GM18511 (cell line): Measurements from ENCODE around the gene KCTD1.

ENCODE experiments used
- ATAC-seq: cut with Tn5 transposase; IDR thresholded peaks from one replicate; pipeline ENCODE4 v1.9.1; 2021; ENCODE audit warnings: mild to moderate bottlenecking, moderate library complexity; ENCODE audit not compliant: unreplicated experiment

The KCTD1 gene

DNA sequence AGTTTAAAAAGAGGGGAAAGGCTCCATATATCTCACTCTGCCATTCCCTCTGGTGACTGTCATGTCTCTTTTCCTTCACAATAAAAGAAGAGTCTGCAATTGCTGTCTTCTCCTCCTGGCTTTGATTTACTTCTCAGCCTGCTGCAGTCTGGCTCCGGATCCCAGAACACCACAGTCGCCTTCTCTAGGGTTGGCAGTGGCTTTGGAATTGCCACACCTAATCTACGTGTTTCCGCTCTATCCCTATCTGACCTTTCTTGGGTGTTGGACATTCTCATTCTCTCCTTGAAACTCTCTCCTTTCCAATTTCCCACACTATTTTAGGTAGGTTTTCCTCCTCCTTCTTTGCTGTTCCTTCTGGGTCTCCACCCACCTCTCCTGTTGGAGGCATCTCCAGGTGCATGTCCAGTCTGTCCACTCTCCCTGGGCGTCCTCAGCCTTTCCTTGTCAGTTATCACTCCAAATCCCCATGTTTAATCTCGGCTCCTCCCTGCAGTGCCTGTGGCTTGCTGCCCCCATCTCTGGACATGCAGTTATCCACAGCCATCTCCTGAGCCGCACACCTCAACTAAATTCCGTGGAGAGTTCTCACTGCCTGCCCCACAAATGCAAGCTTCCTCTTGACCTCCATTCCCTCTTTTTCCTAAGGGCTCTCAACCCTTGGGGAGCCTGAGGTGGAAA is 112.8 kb downstream of the KCTD1 start:
- ATAC-seq: no peak

DNA sequence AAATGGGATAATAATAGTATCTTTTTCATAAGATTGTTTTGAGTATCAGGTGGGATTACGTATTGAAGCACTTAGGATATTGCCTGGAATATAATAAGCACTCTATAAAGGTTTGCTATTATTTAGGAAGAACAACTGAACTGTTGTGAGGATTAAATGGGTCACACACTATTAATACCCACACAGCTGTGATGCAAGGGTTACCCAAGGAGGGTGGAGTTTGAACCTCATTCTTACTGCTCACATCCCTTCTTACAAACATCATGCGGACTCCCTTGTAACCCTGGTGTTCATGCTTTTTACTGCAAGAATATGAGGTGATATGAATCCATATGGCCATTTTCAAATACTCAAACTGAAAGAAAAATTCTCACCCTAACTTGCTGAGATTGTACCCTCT is 113.5 kb downstream of the KCTD1 start:
- no peak for ATAC-seq

DNA sequence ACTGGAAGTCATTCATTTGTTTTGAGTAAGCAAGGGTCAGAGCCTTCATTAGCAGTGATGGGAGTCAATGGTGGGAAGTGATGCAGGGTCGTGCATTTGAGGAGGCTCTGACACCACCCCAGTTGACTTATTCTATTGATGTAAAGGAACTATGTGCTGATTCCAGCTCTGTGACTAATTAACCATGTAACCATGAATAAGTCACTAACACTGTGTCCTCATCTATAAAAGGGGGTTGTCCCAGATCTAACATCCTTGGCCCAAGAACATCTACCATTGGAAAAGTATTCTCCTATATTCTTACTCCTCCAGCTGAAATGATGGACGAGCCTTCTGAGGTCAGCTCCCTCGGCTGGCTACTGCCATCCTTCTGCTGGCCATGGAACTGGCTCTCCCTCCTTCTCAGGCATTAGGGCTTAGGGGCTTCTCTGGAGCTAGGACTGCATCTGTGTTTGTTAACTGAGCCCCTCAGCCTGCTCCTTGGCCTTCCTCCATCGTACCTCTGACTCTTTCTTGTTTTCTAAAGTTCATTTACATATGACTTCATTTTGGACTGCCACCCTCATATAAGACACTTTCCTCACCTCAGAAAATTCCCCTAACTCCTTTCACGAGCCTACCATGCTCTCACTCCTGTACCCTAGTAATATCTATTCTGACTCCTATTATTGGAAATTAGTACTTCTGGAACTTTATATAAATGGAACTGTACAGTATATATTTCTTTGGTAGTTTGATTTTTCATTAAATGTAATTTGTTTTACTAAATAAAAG is 115.5 kb downstream of the KCTD1 start:
- peak; percentile 60 for ATAC-seq

DNA sequence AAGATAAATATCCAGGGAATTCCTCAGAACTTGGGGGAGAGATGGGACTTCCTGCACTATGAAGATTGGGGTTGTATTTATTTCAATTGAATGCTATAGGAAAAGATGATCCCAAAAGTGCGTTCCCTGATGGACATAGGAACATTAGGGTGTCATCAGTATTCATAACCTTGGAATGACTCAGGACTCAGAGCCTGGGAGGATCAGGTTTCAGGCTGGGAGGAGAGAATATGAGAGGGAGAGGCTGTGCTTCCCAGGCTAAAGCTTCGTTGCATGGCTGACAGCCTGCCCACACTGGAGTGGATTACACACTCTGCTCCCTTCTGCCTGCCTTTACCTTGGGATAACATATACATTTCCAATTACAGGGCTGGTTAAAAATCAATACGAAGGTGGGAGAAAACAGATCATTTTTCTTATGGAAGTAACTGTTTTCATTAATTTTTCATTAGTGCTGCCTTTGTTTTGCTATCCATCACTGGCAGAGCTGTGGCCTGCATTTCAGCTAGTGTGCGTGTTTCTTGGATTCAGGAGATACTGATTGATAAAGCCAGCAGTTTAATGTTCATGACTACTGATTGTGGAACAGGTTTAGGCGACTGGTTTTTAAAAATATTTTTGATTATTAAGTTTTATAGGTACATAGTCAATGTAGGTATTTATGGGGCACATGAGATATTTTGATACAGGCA is 118.7 kb downstream of the KCTD1 start:
- no peak for ATAC-seq

DNA sequence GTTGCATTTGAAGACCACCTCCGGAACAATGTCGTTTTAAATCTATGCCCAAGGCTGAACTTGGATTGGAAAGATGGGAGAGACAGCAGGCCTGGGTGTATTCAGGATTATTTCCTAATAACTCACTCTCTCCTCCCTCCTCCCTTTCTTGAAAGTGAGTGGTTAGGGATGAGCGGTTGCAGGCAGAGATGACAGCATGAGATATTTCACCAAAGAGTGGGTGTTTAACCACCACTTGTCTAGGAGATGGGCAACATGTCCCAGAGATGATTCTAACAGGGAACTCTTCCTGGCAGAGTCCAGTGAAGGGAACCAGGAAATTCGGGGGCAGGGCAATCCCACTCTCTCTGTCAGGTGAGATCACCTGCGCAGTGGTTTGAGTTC is 123.2 kb downstream of the KCTD1 start:
- ATAC-seq: no peak

DNA sequence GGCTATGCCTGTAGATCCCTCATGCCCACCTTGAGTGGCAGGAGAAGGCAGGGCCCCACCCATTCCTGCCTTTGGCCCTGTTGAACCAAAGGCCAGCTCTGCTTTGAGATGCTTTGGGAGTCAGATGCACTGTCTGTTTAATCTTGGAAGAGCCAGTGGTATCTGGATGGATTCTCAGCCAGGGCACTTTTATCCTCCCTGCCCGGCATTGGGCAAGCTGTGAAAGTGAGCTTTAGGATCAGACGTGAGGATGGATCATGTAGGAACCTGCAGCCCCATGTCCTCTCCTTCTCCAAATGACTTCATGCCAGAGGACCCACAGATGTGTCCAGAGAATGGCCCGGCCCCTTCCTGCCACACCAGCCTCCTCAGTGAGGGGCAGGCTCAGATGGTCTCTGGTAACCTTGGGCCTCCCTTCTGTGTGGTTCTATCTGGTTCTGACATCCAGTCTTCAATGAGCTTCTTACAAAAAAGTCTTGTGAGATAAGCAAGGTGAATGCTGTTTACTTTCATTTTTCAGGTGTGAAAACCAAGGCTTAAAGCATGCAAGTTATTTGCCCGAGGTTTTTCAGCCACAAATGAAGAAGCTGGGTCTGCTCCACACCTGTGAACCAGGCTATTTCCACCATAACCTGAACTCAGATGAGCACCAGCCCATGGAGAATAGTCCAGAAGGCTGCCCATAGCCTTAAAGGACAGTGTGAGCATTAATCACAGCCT is 123.8 kb downstream of the KCTD1 start:
- ATAC-seq: peak; percentile 37

GRCh38 chr18:26422472-26423162 is 125.7 kb downstream of the KCTD1 start:
- peak; percentile 89 for ATAC-seq

DNA sequence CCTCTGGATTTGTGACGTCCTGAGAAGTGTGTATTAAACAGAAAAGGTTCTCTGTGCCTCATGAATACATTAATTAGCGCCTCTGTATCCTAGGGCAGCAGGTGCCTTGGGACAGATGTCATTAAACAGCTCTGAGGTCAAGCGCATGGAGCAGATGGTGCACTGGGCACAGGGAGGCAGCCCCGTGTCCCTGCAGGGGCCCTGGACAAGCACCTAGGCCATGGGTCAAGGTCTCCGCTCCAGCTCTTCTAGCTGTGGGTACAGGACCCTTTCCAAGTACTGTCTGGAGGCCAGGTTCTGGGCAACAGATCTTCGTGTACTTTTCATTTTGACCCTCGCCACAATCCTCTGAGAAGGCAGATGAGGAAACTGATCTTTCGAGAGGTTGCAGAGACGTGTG is 126.4 kb downstream of the KCTD1 start:
- ATAC-seq: no peak

DNA sequence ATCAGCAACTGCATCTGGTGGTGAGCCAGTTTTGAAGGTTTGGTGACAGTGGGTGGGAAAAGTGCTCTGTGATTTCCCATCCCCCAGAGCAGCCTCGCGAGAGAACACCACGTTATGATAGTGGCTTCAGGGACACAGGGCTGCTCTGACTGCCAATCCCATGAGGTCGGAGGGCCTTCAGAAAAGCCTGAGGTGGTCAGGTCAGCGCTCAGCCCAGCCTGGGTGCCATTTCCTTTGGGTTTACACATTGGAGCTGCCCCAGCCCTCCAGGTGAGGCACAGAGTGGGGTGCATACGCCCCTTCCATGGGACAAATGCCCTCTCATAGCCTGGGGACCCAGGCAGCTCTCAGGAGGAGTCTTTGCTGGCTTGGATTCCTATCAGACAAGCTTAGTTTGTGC is 126.8 kb downstream of the KCTD1 start:
- no peak for ATAC-seq

GRCh38 chr18:26419746-26420145 is 128.6 kb downstream of the KCTD1 start:
- no peak for ATAC-seq

DNA sequence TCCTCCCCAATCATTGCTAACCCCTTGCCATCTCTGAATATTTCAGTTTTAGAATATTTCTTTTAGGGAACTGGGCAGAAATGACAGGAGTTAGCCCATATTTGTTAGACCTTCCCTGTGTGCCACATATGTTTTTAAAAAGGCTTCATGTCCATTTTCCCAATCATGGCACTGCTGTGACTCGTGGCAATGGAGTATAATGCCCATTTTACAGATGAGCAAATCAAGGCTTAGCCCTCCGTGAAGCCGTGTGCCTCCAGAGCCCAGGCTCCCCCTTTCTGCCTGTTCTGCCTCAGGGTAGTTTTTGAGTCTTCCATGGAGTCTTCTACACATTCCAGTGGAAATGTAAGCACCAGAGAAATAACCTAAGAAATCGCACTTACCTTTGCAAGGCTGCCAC is 130.1 kb downstream of the KCTD1 start:
- no peak for ATAC-seq

DNA sequence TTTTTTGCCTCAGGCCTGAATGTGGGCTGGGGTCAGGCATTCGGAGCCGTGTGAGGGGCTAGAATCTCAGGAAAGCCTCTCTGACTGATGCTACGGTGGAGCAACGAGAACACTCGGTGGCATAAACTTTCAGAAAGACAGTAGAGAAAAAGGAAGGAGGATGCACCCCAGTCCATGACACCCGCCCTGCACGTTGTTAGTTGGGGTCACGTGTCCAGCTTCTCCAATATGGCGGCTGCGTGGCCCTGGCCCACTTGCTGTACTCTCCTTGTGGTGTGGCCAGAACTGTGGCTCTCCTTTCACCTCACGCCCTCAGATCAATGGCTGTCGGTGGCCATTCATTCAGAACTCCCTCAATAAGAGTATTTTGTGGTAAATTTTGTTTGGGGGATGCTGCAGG is 131.2 kb downstream of the KCTD1 start:
- ATAC-seq: no peak

- no peak for ATAC-seq
These were observed 131.7 kb downstream of the KCTD1 start for GRCh38 chr18:26416652-26417150.

- no peak for ATAC-seq
These were observed 132.7 kb downstream of the KCTD1 start for GRCh38 chr18:26415631-26416030.

DNA sequence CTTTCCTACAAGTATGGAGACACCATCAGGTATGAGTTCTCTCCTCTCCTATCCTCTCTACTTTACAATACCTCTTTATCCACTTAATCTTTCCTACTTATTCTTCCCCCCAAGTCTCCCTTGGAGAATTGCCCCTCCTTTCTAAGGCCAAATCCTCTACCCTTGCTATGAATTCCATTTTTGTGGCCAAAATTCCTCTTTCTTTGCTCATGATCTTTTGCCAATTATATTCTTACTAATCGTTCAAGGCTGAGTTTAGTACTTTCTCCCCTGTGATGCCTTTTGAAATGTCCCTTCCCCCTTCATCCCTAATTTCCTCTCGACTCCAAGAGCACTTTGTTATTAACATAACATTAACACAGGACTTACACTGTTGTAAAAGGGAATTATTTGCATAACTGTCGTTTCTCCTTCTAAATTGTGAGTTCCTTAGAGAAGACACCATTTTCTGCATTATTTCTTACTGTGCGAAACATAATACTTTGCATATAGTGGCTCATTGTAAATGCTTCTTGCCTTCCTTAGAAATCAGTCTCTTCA is 133.4 kb downstream of the KCTD1 start:
- no peak for ATAC-seq

DNA sequence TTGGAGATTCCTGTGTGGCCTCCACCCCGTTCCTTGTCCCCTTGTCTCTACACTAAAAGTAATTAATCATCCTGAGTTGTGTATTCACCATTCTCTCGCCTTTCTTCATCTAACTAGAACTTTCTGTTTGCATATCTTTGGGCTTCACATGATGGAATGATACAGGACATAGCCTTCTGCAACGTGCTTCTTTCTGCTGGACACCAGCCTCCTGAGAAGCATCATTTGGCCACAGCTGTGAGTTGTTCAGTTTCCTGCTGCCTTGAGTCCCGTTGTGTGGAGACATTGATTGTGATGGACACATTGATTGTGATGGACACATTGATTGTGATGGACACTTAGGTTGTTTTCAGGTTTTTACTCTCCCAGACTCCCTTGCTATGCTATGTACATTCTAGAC is 139.3 kb downstream of the KCTD1 start:
- no peak for ATAC-seq

DNA sequence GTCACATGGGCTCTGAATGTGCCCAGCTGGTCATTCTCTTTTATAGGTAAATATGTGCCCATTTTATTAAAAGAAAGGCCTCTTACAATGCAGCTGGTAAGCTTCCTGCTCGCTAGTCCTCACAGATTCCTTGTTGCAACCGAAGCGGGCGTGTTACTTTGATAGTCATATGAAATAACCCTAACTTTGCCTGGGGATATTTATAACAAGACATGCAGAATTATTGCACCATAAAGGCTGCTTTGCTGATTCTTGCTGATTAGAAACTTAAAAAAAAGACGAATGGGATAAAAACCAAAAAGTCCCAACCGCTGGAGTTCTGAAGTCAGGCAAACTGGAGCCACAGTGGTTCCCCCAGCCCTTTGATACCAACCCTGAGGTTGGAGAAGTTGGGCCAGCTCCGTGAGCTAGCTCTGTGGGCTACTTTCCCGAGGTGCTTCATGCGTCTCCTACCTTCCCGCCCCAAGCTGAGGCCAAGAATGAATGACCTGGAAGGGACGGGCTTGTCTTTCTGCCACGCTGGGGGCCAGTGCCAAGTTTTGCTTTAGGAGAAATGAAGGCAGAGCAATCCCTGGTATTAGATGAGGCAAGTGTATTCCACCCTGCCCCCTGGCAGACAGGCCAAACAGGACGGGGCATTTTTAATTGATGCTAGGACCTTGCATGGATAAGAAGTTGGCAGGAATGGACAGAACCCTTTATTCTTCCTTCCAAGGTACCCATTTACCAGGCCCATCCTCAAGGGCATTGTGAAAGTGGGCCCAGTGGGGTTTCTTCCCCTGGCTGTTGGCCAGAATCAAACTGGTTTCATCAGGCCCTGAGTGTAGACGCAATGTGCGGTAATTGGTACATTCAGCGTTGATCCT is 140.4 kb downstream of the KCTD1 start:
- ATAC-seq: no peak

GRCh38 chr18:26406854-26407517 is 141.4 kb downstream of the KCTD1 start:
- no peak for ATAC-seq

- ATAC-seq: no peak
These were observed 142.0 kb downstream of the KCTD1 start for GRCh38 chr18:26406324-26406723.
